ENCODE measurements around the gene SMIM24.
"Not testable (repeated sequence)": the region's sequence is repeated elsewhere in the genome, so short reads cannot be mapped to it uniquely, and the experiment has no call there.

The SMIM24 gene

DNA sequence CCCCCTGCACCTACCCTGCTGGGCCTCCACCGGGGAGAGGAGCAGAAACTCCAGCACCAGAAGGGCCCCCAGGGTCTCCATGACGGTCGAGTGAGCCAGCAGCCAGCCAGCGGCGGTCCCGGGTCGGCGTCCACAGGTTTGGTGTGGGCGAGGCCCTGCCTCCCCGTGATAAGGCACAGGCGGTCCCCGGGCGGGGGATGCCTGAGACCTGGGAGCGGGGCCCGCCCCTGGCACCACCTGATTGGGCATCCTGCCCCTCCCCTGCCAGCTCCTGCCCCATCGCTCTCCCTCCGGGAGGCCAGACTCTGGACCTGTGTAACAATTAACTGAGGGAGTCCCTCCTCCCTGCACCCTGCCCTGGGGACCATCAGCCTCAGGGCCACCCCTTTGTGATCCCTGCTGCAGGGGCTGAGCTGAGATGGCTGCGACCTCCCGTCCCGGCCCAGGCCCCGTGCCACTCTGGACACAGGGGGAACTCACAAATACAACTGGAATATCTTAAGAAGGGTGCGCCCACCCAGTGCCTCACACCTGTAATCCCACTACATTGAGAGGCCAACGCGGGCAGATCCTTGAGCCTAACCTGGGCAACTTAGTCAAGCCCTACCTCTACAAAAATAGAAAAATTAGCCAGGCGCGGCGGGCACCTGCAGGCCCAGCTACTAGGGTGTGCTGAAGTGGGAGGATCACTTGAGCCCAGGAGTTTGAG is at the start of gene SMIM24:
SMIM24 (minus strand) TSS at position 143 of the 709 bp plus-strand sequence; CDS start at position 81, 62 bp downstream.
- no peak for DNase-seq

GRCh38 chr19:3529299-3529698 is 49.0 kb upstream of the SMIM24 start:
- not testable (repeated sequence) for DNase-seq

GRCh38 chr19:3528539-3529211 is 48.4 kb upstream of the SMIM24 start:
- DNase-seq = no peak

GRCh38 chr19:3528080-3528479 is 47.8 kb upstream of the SMIM24 start:
- no peak for DNase-seq

- no peak for DNase-seq
Observed at GRCh38 chr19:3527238-3527910, 47.0 kb upstream of the SMIM24 start.

- no peak for DNase-seq
Observed at GRCh38 chr19:3526507-3527237, 46.3 kb upstream of the SMIM24 start.

DNA sequence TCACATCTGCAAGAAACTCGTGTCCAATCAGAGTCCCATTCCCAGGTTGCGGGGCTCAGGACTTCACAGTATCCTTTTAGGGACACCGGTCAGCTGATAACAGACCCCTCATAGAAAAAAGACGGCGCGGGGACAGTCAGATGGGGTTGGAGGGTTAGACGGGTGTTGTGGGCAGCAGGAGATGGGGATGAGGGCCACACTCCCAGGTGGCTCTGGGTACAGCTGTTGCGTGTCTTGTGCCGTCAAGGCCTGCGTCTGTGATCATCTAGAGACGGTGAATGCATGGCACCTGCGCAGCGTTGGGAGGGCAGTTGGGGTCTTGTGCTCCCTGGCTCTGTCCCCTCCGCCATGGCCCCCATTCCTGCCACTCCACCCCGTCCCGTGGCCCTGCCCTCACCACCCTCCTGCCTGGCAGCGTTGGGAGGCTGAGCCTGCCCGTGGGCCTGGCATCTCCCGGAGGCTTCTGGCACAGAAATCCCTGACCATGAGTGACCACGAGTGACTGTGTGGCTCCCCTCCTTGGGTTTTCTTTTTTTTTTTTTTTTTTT is 44.7 kb upstream of the SMIM24 start:
- DNase-seq = no peak

DNA sequence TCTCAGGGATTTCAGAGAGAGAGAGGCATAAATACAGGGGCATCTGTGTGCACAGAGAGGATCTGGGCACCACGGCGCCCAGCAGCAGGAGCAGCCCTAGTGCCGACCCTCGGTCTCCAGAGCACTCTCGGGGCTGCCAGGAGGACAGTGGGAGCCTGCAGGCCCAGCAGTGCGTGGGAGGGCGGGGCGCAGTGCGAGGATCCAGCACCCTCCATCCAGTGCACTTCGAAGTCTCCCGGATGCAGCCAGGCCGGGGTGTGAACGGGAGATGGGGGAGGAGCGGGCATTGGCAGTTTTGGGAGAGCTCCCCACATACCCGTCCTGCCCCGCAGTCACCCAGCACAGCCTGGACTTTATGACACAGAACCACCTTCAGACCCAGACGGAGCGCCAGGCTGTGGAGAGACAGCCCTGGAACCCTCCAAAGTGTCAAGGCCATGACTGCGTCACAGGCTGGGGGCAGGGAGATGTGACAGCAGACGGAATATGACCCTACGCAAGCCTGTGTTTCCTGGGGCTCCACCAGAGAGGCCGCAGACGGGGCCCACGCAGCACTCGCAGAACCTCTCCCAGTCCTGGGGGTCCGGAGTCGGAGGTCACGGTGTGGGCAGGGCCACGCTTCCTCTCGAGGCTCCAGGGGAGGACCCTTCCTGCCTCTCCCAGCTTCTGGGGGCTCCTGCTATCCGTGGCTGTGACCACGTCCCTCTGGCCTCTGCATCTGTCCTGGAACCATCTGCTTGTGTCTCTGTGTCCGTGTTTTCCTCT is 43.9 kb upstream of the SMIM24 start:
- no peak for DNase-seq

GRCh38 chr19:3523361-3524077 is 43.2 kb upstream of the SMIM24 start:
- DNase-seq = no peak

- DNase-seq = no peak
Observed at GRCh38 chr19:3522421-3523360, 42.4 kb upstream of the SMIM24 start.

GRCh38 chr19:3521104-3521445 is 40.8 kb upstream of the SMIM24 start:
- no peak for DNase-seq

DNA sequence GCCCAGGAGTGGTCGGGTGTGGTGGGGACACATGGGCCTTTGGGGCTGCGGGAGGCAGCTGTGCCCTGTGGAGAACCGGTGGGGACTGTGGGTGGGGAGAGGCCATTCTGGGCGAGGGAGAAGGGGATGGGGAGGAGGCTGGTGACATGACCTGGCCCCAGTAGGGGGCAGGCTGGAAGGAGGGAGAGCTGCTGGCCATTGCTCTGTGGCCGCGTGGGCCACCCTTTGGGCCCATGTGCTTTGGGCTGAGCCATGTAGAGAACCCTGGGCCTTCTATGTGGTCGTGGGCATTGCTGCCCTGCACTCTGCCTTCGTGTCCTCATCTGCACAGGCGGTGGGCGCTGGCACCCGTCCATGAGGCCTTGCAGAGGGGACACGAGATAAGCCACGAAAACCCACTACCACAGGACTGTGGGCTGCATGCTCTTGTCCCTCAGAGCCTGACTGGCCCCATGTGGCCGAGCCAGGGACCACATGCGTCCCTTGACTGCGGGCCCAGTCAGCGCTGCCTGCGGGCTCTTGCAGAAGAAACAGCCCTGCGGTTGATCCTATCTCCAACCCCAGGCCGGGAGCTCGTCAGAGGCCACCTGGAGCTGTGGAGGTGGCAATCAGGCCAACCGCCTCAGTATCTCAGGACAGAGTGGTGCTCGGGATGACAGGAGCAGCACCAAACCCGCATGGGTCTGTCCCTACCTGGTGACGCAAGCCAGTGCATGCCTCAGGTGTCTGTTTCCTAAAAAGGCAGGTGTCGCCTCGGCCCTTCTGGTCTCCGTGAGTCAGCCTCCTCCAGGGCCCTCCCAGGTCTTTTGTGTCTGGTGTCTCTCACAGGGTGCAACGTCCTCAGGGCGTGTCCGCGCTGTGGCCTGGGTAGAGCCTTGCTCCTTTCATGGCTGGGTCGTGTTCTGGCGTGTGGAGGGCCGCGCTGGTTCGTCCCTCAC is 40.1 kb upstream of the SMIM24 start:
- DNase-seq = no peak

DNA sequence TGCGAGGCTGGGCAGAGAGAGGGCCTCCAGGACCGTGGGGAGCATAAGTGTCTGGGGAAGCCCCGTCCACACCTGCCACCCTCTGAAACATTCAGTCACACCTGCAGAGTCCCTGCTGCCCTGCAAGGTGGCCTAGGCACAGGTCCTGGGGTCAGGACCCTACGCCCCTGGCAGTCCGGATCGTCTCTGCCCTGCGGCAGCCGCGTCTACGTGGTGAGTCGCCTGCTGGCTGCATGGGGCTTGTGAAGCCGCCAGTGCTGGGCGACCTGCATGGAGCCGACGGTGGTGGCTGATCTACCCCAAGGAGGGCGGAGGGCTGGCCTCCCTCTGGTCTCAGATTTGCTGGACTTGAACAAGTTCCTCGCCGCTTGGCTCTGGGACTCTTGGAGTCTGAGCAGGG is 38.8 kb upstream of the SMIM24 start:
- DNase-seq = no peak

DNA sequence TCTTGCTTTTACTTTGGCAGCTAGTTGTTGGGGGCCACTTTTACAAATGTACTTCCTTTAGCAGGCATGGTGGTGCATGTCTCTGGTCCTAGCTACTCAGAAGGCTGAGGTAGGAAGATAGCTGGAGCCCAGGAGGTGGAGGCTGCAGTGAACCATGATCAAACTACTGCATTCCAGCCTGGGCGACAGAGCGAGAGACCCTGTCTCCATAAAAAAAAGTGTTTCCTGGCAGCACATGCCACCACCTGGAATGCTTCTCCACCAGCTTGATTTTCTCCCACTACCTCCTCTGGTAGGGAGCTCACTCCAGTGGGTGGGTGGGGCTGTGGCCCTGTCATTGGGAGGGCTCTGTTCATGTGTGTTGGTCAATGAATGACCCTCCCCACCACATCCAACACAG is 38.3 kb upstream of the SMIM24 start:
- DNase-seq = no peak

GRCh38 chr19:3518255-3518654 is 37.9 kb upstream of the SMIM24 start:
- DNase-seq = no peak

GRCh38 chr19:3517638-3518037 is 37.3 kb upstream of the SMIM24 start:
- no peak for DNase-seq

DNA sequence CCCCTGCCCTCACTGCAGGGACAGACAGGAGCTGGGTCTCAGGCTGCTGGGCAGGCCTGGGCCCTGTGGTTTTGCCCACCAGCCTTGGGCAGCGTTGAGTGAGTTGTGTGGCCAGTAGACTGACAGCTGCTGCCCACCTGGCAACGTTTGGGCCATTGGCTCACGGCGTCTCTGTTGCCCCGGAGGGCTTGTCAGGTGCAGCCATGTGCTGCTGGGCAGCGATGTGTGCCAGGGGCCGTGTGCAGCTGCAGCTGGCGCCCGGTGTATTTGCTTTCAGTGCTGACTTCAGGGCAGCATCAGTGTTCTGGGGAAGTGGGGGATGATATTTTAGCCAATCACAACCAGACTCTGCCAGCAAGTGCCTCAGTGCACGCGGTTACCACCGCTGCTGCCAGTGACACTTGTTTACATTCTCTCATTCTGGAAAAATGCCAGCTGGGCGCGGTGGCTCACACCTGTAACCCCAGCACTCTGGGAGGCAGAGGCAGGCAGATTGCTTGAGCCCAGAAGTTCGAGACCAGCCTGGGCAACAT is 36.4 kb upstream of the SMIM24 start:
- no peak for DNase-seq

- no peak for DNase-seq
Observed at GRCh38 chr19:3515891-3516422, 35.6 kb upstream of the SMIM24 start.

DNA sequence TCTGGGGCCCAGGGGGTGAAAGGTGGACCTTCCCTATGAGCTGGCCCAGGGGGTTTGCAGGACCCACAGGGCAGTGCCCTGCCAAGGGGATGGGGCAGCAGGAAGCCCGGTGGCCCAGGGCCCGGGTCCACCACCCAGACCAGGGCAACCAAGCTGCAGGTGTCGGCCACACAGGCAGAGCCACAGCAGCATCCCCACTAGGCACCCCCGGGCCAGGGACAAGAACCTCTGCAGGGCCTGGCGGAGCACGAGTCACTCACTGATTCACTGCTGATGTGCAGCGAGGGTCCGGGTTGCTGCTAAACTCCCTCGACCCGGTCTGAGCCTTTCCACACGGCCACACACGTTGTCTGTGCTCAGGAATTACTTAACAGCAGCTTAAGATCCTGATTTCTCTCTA is 34.6 kb upstream of the SMIM24 start:
- DNase-seq = no peak

Data from activated CD8-positive, alpha-beta memory T cell treated with anti-CD3 and anti-CD28 coated beads, Interleukin-2, amount 50 U/mL, for 4 hours (primary cell).